HepG2 (cell line): ENCODE measurements around the gene SPTBN4. TPM values are rescaled to one million over a fixed set of nuclear protein-coding genes. Genes with fewer than 3 reads are reported as not detected.

Source experiments
- ARID4A ChIP-seq: sonication (generic); formaldehyde crosslinking; IDR thresholded peaks from 2 replicates; pipeline ENCODE4 v1.5.0; 2020; ENCODE audit warnings: mild to moderate bottlenecking, missing genetic modification reagents, borderline replicate concordance
- EHMT2 ChIP-seq: fragments of 200-600 bp; sonication (generic); IDR thresholded peaks from 2 replicates; pipeline ENCODE4 v1.7.0; 2017; ENCODE audit warnings: antibody characterized with exemption, low read depth, low read length, borderline replicate concordance
- GATAD2A ChIP-seq: IDR thresholded peaks from 2 replicates; pipeline ENCODE4 v1.6.1; 2016
- GMEB2 ChIP-seq: IDR thresholded peaks from 2 replicates; pipeline ENCODE4 v1.6.1; 2016; ENCODE audit warnings: missing biosample characterization, missing genetic modification reagents, low read depth
- HMGXB4 ChIP-seq, 2 experiments: sonication (generic) in 1 of 2; formaldehyde crosslinking in 1 of 2; IDR thresholded peaks; 2 replicates each; pipeline versions ENCODE4 v1.4.0 to v1.6.1; 2018 to 2020; ENCODE audit warnings: missing genetic modification reagents in 2 of 2, borderline replicate concordance in 1 of 2, low read depth in 1 of 2, mild to moderate bottlenecking in 1 of 2, missing biosample characterization in 1 of 2
- MTA3 ChIP-seq: sonication (generic); formaldehyde crosslinking; IDR thresholded peaks from 2 replicates; pipeline ENCODE4 v1.4.0; 2020; ENCODE audit warnings: missing genetic modification reagents
- MTF1 ChIP-seq: sonication (generic); formaldehyde crosslinking; IDR thresholded peaks from 2 replicates; pipeline ENCODE4 v1.5.0; 2020; ENCODE audit warnings: missing genetic modification reagents
- PRMT3 ChIP-seq: sonication (generic); formaldehyde crosslinking; IDR thresholded peaks from 2 replicates; pipeline ENCODE4 v1.8.1; 2022; ENCODE audit warnings: low read depth, mild to moderate bottlenecking, moderate library complexity, missing genetic modification reagents, borderline replicate concordance
- RBM39 ChIP-seq: fragments of 200-400 bp; formaldehyde crosslinking; IDR thresholded peaks from one replicate; pipeline ENCODE4 v1.6.1; 2018; ENCODE audit warnings: antibody characterized with exemption, mild to moderate bottlenecking, low read depth, low read length; ENCODE audit not compliant: poor library complexity, severe bottlenecking
- RFXANK ChIP-seq: IDR thresholded peaks from 2 replicates; pipeline ENCODE4 v1.6.1; 2016
- USF2 ChIP-seq, 2 experiments: sonication (generic) in 1 of 2; formaldehyde crosslinking in 1 of 2; IDR thresholded peaks; 2 replicates each; pipeline versions ENCODE4 v1.5.1 to v1.6.1; 2011 to 2020; ENCODE audit warnings: borderline replicate concordance in 1 of 2, low read depth in 1 of 2, low read length in 1 of 2, mild to moderate bottlenecking in 1 of 2, missing genetic modification reagents in 1 of 2, moderate library complexity in 1 of 2
- ZFP36L1 ChIP-seq: sonication (generic); formaldehyde crosslinking; IDR thresholded peaks from 2 replicates; pipeline ENCODE4 v1.8.0; 2022; ENCODE audit warnings: mild to moderate bottlenecking, missing genetic modification reagents, moderate library complexity
- ZIK1 ChIP-seq: sonication (generic); formaldehyde crosslinking; IDR thresholded peaks from 2 replicates; pipeline ENCODE4 v1.5.0; 2020; ENCODE audit warnings: mild to moderate bottlenecking, low read depth, missing genetic modification reagents, borderline replicate concordance
- ZNF20 ChIP-seq: sonication (generic); formaldehyde crosslinking; IDR thresholded peaks from 2 replicates; pipeline ENCODE4 v1.4.0; 2020; ENCODE audit warnings: mild to moderate bottlenecking, moderate library complexity, missing genetic modification reagents
- ZNF446 ChIP-seq: sonication (generic); formaldehyde crosslinking; IDR thresholded peaks from 2 replicates; pipeline ENCODE4 v1.5.0; 2020; ENCODE audit warnings: mild to moderate bottlenecking, missing genetic modification reagents
- ZNF670 ChIP-seq: sonication (generic); formaldehyde crosslinking; IDR thresholded peaks from 2 replicates; pipeline ENCODE4 v1.8.0; 2022; ENCODE audit warnings: mild to moderate bottlenecking, missing genetic modification reagents, borderline replicate concordance
- ZNF878 ChIP-seq: sonication (generic); formaldehyde crosslinking; IDR thresholded peaks from 2 replicates; pipeline ENCODE4 v1.8.1; 2023; ENCODE audit warnings: mild to moderate bottlenecking, missing genetic modification reagents, moderate library complexity
- polyA plus RNA-seq, 8 experiments: library from polyadenylated mRNA; depleted of rRNA in 3 of 8; stranded (reverse) in 7 of 8; unstranded in 1 of 8; fragments of >200 nt; fragmentation: Illumina TruSeq in 4 of 8; extraction: Trizol in 4 of 8; gene quantifications; 2 replicates each; pipeline versions ENCODE4 v1.2.1 to v1.2.3, GENCODE V29; 2011 to 2016; ENCODE audit warnings: low read depth in 4 of 8, missing spikeins in 1 of 8, mixed read lengths in 1 of 8; ENCODE audit not compliant: insufficient read depth in 1 of 8
- total RNA-seq, 5 experiments: library from RNA; depleted of rRNA; stranded (reverse); fragments of >200 nt; fragmentation: Illumina TruSeq; extraction: Trizol; gene quantifications; 2 replicates each; pipeline ENCODE4 v1.2.3, GENCODE V29; 2016; ENCODE audit warnings: low read depth in 1 of 5

The SPTBN4 gene
- total and polyA plus RNA-seq, 2 of the 13 experiments (the other 11 are each of a cell fraction or from before 2014, with no cell fraction given), result 0.11 TPM

GRCh38 chr19:40425450-40426287, 41.1 kb upstream of the SPTBN4 start, which contains the start of gene SERTAD1 (continued):
- TF ChIP-seq HMGXB4 (CRISPR knock-in tag; IDR thresholded peaks at IDR 0.05; ENCODE audit: borderline replicate concordance in 1 of 2, low read depth in 1 of 2), result peak; percentile 61 to 82; a peak in 3 of 4 replicates
- peak; percentile 79; the same call in 1 of the 2 replicates for TF ChIP-seq RFXANK
- no peak for TF ChIP-seq EHMT2
- 0 out of 2 replicates have a peak, but pooled peaks have one; percentile 49 for TF ChIP-seq ZNF878
- TF ChIP-seq GATAD2A, result 0 out of 2 replicates have a peak, but pooled peaks have one; percentile 42
- TF ChIP-seq ZFP36L1 (CRISPR knock-in tag), result peak; percentile 61; the same call in 1 of the 2 replicates
- peak; percentile 84; the same call in 1 of the 2 replicates for TF ChIP-seq ZNF446 (CRISPR knock-in tag)
- TF ChIP-seq ZIK1 (CRISPR knock-in tag), result peak; percentile 32; the same call in 1 of the 2 replicates
- no peak for TF ChIP-seq ZNF20 (CRISPR knock-in tag)
- peak; percentile 73; the same call in 1 of the 2 replicates for TF ChIP-seq ARID4A (CRISPR knock-in tag)
- no peak for TF ChIP-seq MTF1 (CRISPR knock-in tag)
- TF ChIP-seq MTA3 (CRISPR knock-in tag), result no peak
- TF ChIP-seq ZNF670 (CRISPR knock-in tag), result peak; percentile 22; the same call in 1 of the 2 replicates
- TF ChIP-seq PRMT3, result no peak
- TF ChIP-seq RBM39, result peak; percentile 64
- no peak for TF ChIP-seq USF2 (IDR thresholded peaks at IDR 0.05; ENCODE audit: low read depth, low read length)
- TF ChIP-seq USF2 (CRISPR knock-in tag; IDR thresholded peaks at IDR 0.05; ENCODE audit: borderline replicate concordance), result no peak
- TF ChIP-seq GMEB2 (CRISPR knock-in tag), result no peak
